ENCODE measurements around the gene FTO.

FTO gene

GRCh38 chr16:53936052-53936451 lies 232.1 kb downstream of the FTO start:
- no peak for DNase-seq

DNA sequence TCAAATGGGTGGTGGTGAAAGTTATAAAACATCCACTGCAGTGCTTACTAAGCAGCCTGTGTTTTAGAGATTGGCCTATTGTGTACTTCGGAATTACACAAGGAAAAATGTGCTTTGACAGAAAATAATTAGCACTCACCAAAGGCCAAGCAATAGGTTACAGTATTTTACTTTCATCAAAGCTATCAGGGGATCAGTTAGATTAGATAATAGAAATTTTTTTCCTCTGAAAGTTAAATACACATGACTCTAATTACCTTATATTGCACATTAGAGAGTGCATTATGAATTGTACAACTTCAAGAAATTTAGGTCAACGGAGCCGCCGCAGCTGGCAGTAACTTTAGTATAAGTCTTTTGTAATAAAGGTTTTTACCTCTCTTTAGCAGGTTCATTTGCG lies 232.6 kb downstream of the FTO start:
- DNase-seq: no peak

- no peak for DNase-seq
Measured at GRCh38 chr16:53937161-53937880, 233.4 kb downstream of the FTO start.

GRCh38 chr16:53944025-53944424 lies 240.1 kb downstream of the FTO start:
- DNase-seq: no peak

DNA sequence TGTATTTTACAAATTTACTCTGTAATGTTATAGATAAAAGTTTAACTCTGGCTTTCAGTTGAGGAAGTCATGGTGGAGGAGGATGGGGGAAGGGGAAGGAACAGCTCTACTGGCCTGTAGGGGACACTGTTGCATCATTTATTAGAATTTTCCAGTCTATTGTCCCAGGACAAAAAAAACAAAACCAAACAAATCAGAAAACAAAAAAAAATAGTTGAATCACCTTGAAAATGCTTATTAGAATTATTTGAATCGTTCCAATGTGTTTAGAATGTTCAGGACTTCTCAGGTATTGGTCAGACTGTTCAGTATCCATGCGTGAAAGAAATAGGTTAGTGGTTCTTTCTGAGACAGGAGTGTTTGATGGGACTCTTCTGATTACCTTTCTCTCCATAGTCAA lies 242.0 kb downstream of the FTO start:
- DNase-seq: no peak

GRCh38 chr16:53946746-53947386 lies 242.9 kb downstream of the FTO start:
- DNase-seq: no peak

DNA sequence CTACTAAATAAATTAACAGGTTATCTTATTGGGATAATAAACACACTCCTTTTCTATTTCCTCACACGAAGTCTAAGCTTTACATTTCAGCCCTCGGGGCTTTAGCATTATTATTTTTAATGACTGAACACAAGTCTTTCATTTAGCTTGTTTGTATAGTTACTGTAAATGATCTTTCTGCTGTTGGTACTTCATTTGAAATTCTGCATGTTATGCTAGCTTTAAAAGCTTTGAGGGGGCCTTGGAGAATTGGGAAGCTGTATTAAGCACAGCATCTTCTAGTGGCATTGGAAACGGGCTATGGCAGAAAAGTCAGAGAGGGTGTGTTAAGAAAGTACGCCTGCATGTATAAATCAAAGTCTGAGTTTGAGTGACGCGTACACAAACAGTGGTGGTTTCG lies 243.7 kb downstream of the FTO start:
- no peak for DNase-seq

- DNase-seq: no peak
Measured at GRCh38 chr16:53948326-53948725, 244.4 kb downstream of the FTO start.

DNA sequence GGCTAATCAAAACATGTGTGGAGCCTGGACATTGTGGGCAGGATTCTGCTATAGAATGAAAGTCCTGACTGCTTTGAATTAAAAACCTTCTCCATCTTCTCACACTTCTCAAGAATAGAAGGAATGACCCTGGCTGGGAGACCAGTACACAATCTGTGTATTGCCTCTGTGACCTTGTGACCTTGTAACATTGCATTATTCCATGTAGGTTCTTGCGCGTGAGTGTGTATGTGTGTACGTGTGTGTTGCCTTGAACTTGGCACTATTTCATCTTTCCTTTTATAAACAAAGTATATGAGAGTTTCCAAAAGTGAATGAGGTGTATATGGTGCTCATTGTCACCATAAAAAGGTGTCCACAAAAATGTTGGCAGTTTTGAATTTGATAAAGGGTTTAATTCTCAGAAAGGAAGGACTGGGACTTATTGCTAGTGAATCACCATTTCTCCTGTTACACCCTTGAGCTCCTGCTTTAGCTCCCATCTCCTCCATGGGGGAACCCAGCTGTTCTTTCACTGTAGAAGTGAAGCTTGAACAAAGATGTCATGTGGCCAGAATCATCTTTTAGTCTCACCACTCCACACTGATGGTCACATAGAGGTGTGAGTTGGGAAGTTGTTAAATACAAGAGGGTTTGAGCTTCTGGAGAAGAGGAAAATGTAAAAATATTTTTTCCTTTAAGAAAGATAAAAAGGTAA lies 244.9 kb downstream of the FTO start:
- DNase-seq: no peak

DNA sequence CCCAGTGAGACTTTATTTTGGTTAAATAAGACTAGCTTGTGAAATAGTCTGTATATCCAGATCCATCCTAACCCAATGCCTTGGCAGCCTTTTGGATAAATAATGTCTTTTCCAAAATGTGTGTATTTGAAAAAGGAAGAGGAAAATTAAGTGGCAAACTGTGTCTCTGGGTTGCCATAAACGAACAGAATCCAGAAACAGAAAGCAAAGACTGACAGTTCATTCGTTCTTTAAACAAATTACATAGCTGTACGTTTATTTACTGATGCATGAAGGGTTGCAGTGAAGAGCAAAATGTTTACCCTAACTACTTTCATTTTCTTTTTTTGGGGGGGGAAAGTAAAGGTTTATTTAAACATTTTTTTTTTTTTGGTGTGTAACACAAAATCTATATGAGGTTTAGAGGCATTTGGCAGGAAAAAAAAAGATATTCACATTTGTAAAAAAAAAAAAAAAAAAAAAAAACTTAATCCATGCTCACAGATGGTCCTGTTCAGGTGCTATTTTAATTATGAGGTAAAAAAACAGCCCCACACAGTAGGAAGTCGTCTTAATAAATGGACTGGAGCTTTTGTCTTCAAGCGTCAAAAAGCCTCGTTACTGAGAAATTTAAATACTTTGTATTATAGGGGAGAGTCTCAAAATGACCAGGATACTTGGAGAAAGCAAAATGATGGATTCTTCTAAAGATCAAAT lies 245.9 kb downstream of the FTO start:
- DNase-seq: no peak

DNA sequence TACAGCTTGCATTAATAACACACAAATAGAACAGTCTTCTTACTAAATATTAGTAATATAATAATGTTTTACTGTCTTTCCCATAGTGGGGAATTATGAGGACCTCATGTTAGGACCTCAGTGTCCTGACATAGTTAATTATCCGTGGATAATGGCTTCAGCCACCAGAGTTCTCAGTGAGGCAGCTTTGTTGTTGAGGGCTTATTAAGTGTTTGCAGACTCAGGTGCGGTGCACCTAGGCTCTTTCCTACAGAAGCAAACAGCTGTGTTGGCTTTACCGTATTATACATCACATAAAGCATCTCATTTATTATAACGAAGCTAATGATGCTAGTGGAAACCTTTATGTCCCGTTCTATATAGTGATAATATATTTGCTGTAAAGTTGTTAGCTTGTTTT lies 246.7 kb downstream of the FTO start:
- DNase-seq: no peak

DNA sequence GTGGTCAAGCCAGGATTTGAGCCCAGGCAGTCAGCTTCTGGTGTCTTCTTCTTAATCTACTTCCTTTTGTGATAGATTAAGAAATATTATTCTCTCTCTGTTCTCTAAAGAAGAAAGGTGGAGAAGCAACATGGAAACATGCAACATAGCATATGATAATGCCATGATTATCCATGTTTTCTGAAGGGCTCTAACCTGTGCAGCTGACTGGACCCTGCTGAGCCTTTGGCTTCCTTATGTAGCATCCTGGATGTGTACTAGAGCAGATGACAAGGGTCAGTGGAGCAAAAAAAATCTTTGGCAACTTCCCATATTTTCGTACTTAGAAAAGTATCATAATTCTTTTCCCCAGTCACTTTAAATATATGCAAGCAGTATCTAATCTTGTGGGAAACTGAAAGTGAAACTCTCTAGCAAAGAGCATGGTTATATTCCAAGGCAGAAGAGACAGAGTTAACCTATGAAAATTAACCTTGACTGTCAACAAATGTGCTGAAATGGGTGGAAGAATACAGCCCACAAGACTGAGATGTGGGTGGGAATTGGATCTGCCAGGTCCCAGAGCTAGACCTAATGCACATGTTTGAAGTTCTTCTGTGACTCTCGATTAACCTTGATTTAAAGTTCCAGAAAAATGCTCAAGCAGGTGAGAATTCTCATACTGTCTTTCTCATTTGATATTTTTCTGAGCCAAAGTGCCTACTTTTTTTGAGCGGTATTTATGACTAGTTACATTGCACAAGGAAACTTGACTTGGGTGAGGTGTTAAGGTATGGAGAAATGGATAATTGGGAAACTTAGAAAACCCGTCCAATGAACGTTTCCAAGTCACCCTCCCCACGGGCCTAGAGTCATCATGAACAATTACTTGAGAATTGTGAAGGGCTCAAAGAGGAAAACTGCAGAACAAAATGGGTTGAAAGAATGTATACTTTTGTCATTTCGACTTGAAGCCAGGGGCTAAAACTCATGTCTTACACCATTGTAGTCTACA lies 248.6 kb downstream of the FTO start:
- DNase-seq: no peak

- no peak for DNase-seq
Measured at GRCh38 chr16:53953336-53953735, 249.4 kb downstream of the FTO start.

DNA sequence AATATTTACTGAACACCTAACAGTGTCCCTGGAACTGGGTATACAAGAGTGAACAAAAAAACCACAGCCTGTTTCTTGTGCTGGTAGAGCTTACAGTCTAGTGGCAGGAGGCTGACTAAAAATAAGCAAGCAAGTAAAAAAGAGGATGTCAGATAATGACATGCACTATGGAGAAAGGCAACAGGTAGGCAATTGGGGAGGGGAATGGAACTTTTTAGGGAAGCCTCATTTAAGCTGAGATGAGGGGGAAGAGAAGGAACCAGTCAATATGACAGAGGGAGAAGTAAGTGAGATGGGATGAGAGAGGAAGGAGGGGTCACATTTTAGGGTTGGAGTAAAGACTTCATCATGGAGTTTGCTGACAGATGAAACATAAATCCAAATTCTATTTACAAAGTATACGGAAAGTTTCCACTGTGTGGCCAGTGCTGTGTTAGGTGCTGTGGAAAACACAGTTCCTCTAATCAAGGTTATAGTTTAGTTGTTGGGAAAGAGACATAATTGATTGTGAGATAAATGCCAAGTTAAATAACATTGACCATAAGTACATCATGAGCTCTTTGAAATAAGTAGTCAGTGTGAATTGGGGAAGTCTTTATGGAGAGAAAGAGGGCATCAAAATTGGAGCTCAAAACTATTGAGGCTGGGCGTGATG lies 251.4 kb downstream of the FTO start:
- DNase-seq: no peak

GRCh38 chr16:53958341-53958880 lies 254.5 kb downstream of the FTO start:
- no peak for DNase-seq

DNA sequence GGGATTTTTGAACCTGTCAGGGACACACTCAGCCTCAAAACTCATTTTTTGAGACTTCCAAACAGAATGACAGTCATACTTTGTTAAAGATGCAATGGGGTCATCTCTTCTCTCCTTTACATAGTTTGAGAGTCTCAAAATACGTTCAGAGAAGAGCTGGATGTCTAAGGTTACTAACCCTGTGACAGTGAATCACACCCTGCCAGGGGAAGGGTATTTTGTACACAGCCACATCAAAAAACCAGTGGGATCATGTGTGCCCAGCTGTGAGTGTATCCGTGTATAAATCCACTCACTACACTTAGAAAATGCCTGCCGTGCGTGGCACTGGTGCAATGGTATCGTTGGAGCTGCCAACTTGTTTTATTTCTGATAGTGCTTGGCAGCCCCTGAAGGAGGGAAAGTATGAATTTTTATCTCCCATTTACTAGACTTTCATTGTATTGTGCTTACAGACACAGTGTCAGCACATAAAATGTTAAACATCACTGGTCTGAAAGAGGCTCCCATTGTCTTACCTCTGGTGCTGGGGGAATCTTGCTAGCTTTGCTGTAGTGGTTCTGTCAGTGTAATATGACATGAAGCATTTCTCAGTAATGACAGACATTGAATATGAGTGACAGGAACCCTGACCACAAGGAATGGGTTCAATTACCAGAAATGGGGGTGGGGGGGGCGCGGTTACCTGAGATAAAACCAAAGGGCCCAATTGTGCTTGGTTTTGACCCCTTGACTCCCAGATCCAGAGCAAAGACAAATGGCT lies 256.3 kb downstream of the FTO start:
- DNase-seq: no peak

- DNase-seq: peak; percentile 22
Measured at GRCh38 chr16:53960954-53961616, 257.1 kb downstream of the FTO start.

GRCh38 chr16:53962041-53962440 lies 258.1 kb downstream of the FTO start:
- no peak for DNase-seq

DNA sequence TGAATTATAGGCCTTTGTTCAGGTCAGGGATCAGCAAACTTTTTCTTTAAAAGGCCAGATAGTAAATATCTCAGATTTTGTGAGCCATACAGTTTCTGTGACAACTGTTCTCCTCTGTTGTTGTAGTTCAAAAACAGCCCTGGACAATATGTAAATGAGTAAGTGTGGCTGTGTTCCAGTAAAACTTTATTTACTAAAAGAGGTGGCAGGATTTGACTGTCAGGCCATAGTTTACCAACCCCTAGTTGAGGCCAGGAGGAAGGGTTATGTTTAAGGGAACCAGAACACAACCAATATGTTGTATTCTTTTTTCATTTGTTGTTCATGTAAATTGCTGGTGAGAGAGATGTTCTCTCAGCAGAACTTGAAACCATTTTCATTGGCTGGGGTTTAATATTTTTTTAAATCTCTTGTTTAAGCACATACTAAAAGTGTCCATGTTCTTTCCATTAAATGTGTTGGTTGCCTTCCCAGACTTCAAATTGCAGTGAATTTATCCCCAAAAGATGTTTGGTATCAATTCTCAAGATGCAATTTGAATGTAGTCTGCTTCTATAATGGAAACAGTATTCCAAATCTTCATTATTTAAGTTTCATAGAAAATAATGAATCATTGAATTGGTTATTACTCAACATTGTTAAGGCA lies 260.3 kb downstream of the FTO start:
- no peak for DNase-seq
